K562 (cell line): ENCODE measurements around the gene FTL. TPM values are rescaled to one million over a fixed set of nuclear protein-coding genes. Genes with fewer than 3 reads are reported as not detected.

ENCODE experiments used
- CREM ChIP-seq: IDR thresholded peaks from 2 replicates; pipeline ENCODE4 v1.6.1; 2014; ENCODE audit warnings: antibody characterized with exemption, low read depth
- MCM2 ChIP-seq: fragments of 450-650 bp; IDR thresholded peaks from 2 replicates; pipeline ENCODE4 v1.6.1; 2017; ENCODE audit warnings: low read depth, mild to moderate bottlenecking
- PCBP1 ChIP-seq: fragments of 200-400 bp; formaldehyde crosslinking; IDR thresholded peaks from 2 replicates; pipeline ENCODE4 v1.6.1; 2018; ENCODE audit warnings: mild to moderate bottlenecking, low read depth, low read length; ENCODE audit not compliant: poor library complexity, severe bottlenecking
- PHTF2 ChIP-seq: fragments of 250-450 bp; sonication (Bioruptor Pico); IDR thresholded peaks from 2 replicates; pipeline ENCODE4 v1.5.0; 2021; ENCODE audit warnings: mild to moderate bottlenecking
- RBFOX2 ChIP-seq: fragments of 200-400 bp; formaldehyde crosslinking; IDR thresholded peaks from 2 replicates; pipeline ENCODE4 v1.6.1; 2017; ENCODE audit warnings: low read depth, mild to moderate bottlenecking, low read length, moderate library complexity
- SMAD1 ChIP-seq: fragments of 150-350 bp; IDR thresholded peaks from 2 replicates; pipeline ENCODE4 v1.6.1; 2014; ENCODE audit warnings: low read length, low read depth; ENCODE audit not compliant: partially characterized antibody
- STAT6 ChIP-seq: sonication (generic); formaldehyde crosslinking; IDR thresholded peaks from 2 replicates; pipeline ENCODE4 v1.8.1; 2023; ENCODE audit warnings: mild to moderate bottlenecking, missing genetic modification reagents
- WHSC1 ChIP-seq: IDR thresholded peaks from one replicate; pipeline ENCODE4 v1.6.1; 2012; ENCODE audit warnings: low read length, control low read depth, inconsistent platforms
- XRCC4 ChIP-seq: IDR thresholded peaks from one replicate; pipeline ENCODE4 v1.6.1; 2011; ENCODE audit not compliant: insufficient read depth, insufficient read length; ENCODE audit errors: extremely low read depth
- ZNF384 ChIP-seq: IDR thresholded peaks from 2 replicates; pipeline ENCODE4 v1.6.1; 2012; ENCODE audit warnings: low read depth, low read length, improper control_type of control experiment
- polyA plus RNA-seq, 8 experiments: library from polyadenylated mRNA; depleted of rRNA in 4 of 8; stranded (reverse) in 5 of 8; unstranded in 3 of 8; fragments of >200 nt; fragmentation: Nextera tagmentation in 2 of 8; fragmentation: Illumina TruSeq in 1 of 8; extraction: Ambion mirVana in 2 of 8; extraction: Trizol in 1 of 8; gene quantifications; 2 replicates each; pipeline versions ENCODE4 v1.2.1 to v1.2.3, GENCODE V29; 2011 to 2014; ENCODE audit warnings: inconsistent platforms in 1 of 8, missing spikeins in 1 of 8
- total RNA-seq, 7 experiments: library from RNA; depleted of rRNA in 6 of 7; stranded (reverse); fragments of >200 nt in 6 of 7; fragmentation: Illumina TruSeq in 2 of 7; extraction: Trizol in 2 of 7; gene quantifications; 2 replicates each; pipeline versions ENCODE4 v1.2.1 to v1.2.3, GENCODE V29; 2011 to 2021; ENCODE audit warnings: low replicate concordance in 1 of 7
- TF ChIP-seq, protein P1 (sequence below): sonication (generic); formaldehyde crosslinking; IDR thresholded peaks from 2 replicates; pipeline ENCODE4 v1.8.0; 2022; ENCODE audit warnings: mild to moderate bottlenecking, missing genetic modification reagents
- TF ChIP-seq, protein P2 (sequence below), 2 experiments: fragments of 450-650 bp; formaldehyde crosslinking in 1 of 2; IDR thresholded peaks; 2 replicates each; pipeline versions ENCODE4 v1.4.0 to v1.6.1; 2014 to 2020; ENCODE audit warnings: mild to moderate bottlenecking in 2 of 2, borderline replicate concordance in 1 of 2, low read depth in 1 of 2
- TF ChIP-seq, protein P3 (sequence below): IDR thresholded peaks from 2 replicates; pipeline ENCODE4 v1.6.1; 2016; ENCODE audit warnings: missing genetic modification characterization, missing compliant biosample characterization

The FTL gene
- total and polyA plus RNA-seq, 9 of the 15 experiments (the other 6 are each of a cell fraction or from before 2014, with no cell fraction given) = 1,231 to 27,415 (median 3,965) TPM

DNA sequence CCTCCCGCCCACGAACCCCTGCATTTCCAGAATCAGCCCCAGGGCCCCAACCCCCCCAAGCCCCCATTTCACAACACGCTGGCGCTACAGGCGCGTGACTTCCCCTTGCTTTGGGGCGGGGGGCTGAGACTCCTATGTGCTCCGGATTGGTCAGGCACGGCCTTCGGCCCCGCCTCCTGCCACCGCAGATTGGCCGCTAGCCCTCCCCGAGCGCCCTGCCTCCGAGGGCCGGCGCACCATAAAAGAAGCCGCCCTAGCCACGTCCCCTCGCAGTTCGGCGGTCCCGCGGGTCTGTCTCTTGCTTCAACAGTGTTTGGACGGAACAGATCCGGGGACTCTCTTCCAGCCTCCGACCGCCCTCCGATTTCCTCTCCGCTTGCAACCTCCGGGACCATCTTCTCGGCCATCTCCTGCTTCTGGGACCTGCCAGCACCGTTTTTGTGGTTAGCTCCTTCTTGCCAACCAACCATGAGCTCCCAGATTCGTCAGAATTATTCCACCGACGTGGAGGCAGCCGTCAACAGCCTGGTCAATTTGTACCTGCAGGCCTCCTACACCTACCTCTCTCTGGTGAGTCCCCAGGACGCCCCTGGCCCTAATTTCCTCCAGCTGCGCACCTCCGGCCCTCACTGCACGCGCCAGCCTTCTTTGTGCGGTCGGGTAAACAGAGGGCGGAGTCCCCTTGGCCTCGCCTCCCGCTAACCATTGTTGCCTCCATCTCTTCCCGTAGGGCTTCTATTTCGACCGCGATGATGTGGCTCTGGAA, at the start of gene FTL (continued):
- peak; percentile 81; the same call in 1 of the 2 replicates for TF ChIP-seq STAT6
- TF ChIP-seq MCM2 = no peak
- TF ChIP-seq CREM = peak; percentile 69
- TF ChIP-seq SMAD1 = peak; percentile 97
- TF ChIP-seq RBFOX2 = peak; percentile 99; the same call in 1 of the 2 replicates
- no peak for TF ChIP-seq XRCC4
- TF ChIP-seq, protein P1, sequence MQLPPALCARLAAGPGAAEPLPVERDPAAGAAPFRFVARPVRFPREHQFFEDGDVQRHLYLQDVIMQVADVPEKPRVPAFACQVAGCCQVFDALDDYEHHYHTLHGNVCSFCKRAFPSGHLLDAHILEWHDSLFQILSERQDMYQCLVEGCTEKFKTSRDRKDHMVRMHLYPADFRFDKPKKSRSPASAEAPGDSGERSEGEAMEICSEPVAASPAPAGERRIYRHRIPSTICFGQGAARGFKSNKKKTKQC (CRISPR knock-in tag) = 0 out of 2 replicates have a peak, but pooled peaks have one; percentile 4
- TF ChIP-seq PHTF2 (CRISPR knock-in tag) = no peak
- TF ChIP-seq, protein P2, sequence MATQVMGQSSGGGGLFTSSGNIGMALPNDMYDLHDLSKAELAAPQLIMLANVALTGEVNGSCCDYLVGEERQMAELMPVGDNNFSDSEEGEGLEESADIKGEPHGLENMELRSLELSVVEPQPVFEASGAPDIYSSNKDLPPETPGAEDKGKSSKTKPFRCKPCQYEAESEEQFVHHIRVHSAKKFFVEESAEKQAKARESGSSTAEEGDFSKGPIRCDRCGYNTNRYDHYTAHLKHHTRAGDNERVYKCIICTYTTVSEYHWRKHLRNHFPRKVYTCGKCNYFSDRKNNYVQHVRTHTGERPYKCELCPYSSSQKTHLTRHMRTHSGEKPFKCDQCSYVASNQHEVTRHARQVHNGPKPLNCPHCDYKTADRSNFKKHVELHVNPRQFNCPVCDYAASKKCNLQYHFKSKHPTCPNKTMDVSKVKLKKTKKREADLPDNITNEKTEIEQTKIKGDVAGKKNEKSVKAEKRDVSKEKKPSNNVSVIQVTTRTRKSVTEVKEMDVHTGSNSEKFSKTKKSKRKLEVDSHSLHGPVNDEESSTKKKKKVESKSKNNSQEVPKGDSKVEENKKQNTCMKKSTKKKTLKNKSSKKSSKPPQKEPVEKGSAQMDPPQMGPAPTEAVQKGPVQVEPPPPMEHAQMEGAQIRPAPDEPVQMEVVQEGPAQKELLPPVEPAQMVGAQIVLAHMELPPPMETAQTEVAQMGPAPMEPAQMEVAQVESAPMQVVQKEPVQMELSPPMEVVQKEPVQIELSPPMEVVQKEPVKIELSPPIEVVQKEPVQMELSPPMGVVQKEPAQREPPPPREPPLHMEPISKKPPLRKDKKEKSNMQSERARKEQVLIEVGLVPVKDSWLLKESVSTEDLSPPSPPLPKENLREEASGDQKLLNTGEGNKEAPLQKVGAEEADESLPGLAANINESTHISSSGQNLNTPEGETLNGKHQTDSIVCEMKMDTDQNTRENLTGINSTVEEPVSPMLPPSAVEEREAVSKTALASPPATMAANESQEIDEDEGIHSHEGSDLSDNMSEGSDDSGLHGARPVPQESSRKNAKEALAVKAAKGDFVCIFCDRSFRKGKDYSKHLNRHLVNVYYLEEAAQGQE (IDR thresholded peaks at IDR 0.05; ENCODE audit: borderline replicate concordance) = peak; percentile 12; the same call in 1 of the 2 replicates
- TF ChIP-seq, protein P2 (CRISPR knock-in tag; IDR thresholded peaks at IDR 0.05; ENCODE audit: low read depth) = 0 out of 2 replicates have a peak, but pooled peaks have one; percentile 15
- TF ChIP-seq WHSC1 = no peak
- TF ChIP-seq, protein P3, sequence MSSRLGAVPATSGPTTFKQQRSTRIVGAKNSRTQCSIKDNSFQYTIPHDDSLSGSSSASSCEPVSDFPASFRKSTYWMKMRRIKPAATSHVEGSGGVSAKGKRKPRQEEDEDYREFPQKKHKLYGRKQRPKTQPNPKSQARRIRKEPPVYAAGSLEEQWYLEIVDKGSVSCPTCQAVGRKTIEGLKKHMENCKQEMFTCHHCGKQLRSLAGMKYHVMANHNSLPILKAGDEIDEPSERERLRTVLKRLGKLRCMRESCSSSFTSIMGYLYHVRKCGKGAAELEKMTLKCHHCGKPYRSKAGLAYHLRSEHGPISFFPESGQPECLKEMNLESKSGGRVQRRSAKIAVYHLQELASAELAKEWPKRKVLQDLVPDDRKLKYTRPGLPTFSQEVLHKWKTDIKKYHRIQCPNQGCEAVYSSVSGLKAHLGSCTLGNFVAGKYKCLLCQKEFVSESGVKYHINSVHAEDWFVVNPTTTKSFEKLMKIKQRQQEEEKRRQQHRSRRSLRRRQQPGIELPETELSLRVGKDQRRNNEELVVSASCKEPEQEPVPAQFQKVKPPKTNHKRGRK (tag) = no peak
- TF ChIP-seq ZNF384 = no peak
- peak; percentile 91 for TF ChIP-seq PCBP1
